Kidney (tissue), 14 donors: Measurements from ENCODE around the gene OLFML2B. TPM values are rescaled to one million over a fixed set of nuclear protein-coding genes. Genes with fewer than 3 reads are reported as not detected.
A peak's percentile ranks its signal among the peaks of the same experiment; 100 is the strongest.
"Not testable (repeated sequence)": the region's sequence is repeated elsewhere in the genome, so short reads cannot be mapped to it uniquely, and the experiment has no call there.

Source experiments
- DNase-seq, 5 donors: peaks; one replicate each; pipeline ENCODE4 v3.0.0-alpha.2; 2013 to 2020
- FAIRE-seq: peaks from 2 replicates; lab custom pipeline; 2012; peaks lifted over from hg19 to GRCh38; lab: Jason Lieb, UNC
- H3K27ac ChIP-seq, 2 donors: one replicate each; pipeline ENCODE4 v1.7.0; 2013; ENCODE audit warnings: low read depth in 2 of 2, low read length in 2 of 2, inconsistent platforms in 1 of 2
- H3K27me3 ChIP-seq: one replicate; pipeline ENCODE4 v1.7.1; 2013; ENCODE audit warnings: low read length, inconsistent platforms; ENCODE audit not compliant: control insufficient read depth, insufficient read depth
- H3K36me3 ChIP-seq, 3 donors: one replicate each; pipeline versions ENCODE4 v1.7.0 to v1.7.1; 2013; ENCODE audit warnings: low read length in 3 of 3, control low read depth in 1 of 3, inconsistent platforms in 1 of 3; ENCODE audit not compliant: insufficient read depth in 3 of 3, control insufficient read depth in 2 of 3
- H3K4me1 ChIP-seq, 3 donors: one replicate each; pipeline versions ENCODE4 v1.7.0 to v1.7.1; 2013; ENCODE audit warnings: low read length in 3 of 3, inconsistent platforms in 1 of 3, low read depth in 1 of 3; ENCODE audit not compliant: control insufficient read depth in 2 of 3, insufficient read depth in 2 of 3
- H3K4me3 ChIP-seq, 3 donors: one replicate each; pipeline versions ENCODE4 v1.7.0 to v1.8.1; 2013; ENCODE audit warnings: low read length in 3 of 3, control low read depth in 1 of 3, inconsistent platforms in 1 of 3
- H3K9ac ChIP-seq, 3 donors: one replicate each; pipeline versions ENCODE4 v1.7.0 to v1.7.1; 2013; ENCODE audit warnings: low read length in 3 of 3, control low read depth in 1 of 3, inconsistent platforms in 1 of 3
- H3K9me3 ChIP-seq, 3 donors: one replicate each; pipeline versions ENCODE4 v1.7.0 to v1.7.1; 2013; ENCODE audit warnings: low read length in 3 of 3, control low read depth in 1 of 3, inconsistent platforms in 1 of 3; ENCODE audit not compliant: control insufficient read depth in 2 of 3, insufficient read depth in 1 of 3
- intact Hi-C: fragments of 100-400 bp; cut with DNase I; formaldehyde crosslinking; loops from one replicate; pipeline ENCODE4 v1.11.1; 2022
- polyA plus RNA-seq: library from polyadenylated mRNA; stranded (reverse); fragments of 350-450 nt; fragmentation: Illumina TruSeq; extraction: RNeasy Lipid Tissue Mini Kit (QIAGEN cat#74804); gene quantifications from one replicate; pipeline ENCODE4 v1.2.3, GENCODE V29; 2014; ENCODE audit warnings: low read depth, low replicate concordance; ENCODE audit not compliant: insufficient read depth
- total RNA-seq: library from RNA; stranded (reverse); fragmentation: NEBNext Ultra II Directional; extraction: Animal tissue kit (Norgen Biotek cat#: 25700); gene quantifications from one replicate; pipeline ENCODE4 v1.2.1, GENCODE V29; 2021
- TF ChIP-seq, protein P1 (sequence below): IDR thresholded peaks from 3 replicates; pipeline ENCODE4 v1.5.1; 2012; ENCODE audit warnings: mild to moderate bottlenecking, moderate library complexity, borderline replicate concordance; ENCODE audit not compliant: insufficient read depth; ENCODE audit errors: extremely low read depth
- donor health status: control.
- donor health status: control.
- donor health status: control.
- donor health status: control.
- donor health status: control.
- donor health status: DM: yes; HTN: yes; CAD: no.
- donor health status: Normal renal cell carcinoma (clear cell type).

OLFML2B gene
- total and polyA plus RNA-seq, 2 donors from 2014 or later, result 2.9 to 6.7 TPM

DNA sequence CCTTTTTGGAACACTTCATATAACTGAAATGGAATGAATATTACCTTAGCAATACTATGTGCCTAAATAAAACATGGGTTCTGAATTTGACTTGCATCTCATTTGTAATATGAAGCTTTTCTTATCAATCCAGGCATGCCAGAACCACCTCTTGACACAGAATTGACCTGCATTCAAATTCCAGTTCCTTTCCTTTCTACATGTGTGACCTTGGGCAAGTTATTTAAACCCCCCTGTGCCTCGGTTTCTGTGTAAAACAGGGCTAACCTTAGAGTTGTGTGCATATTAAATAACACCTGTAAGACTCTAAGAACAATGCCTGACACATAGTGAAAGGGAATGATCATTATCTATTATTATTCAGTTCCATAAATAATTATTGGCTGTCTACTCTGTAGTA, 43.8 kb upstream of the OLFML2B start:
- no peak for DNase-seq

DNA sequence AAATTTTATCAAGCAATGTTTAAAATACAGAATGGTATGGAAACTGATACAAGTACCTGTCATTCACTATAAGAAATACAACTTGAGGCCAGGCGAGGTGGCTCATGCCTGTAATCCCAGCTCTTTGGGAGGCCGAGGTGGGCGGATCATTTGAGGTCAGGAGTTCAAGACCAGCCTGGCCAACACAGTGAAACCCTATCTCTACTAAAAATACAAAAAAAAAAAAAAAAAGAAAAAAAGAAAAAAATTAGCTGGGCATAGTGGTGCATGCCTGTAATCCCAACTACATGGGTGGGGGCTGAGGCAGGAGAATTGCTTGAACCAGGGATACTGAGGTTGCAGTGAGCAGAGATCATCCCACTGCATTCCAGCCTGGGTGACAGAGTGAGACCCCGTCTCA, 43.2 kb upstream of the OLFML2B start:
- H3K4me1 ChIP-seq, DNase-seq, H3K27me3 ChIP-seq, H3K27ac ChIP-seq, H3K9me3 ChIP-seq, intact Hi-C loops, H3K36me3 ChIP-seq, H3K9ac ChIP-seq, FAIRE-seq, H3K4me3 ChIP-seq: not testable (repeated sequence)

More for the DNA sequence above, 43.8 kb upstream of the OLFML2B start:
- Histone ChIP-seq H3K9me3 (no peaks in the 10 kb centered on the region), H3K27ac (no peak overlapping the region), H3K36me3 (no peaks in the 10 kb centered on the region), H3K27me3 (no peaks in the 10 kb centered on the region), H3K4me3 (no peak overlapping the region), H3K9ac (no peak overlapping the region), H3K4me1 (peaks cover 0 to 2% (median 2%) of the 10 kb centered on the region in 3 donors)
- TF ChIP-seq, protein P1, sequence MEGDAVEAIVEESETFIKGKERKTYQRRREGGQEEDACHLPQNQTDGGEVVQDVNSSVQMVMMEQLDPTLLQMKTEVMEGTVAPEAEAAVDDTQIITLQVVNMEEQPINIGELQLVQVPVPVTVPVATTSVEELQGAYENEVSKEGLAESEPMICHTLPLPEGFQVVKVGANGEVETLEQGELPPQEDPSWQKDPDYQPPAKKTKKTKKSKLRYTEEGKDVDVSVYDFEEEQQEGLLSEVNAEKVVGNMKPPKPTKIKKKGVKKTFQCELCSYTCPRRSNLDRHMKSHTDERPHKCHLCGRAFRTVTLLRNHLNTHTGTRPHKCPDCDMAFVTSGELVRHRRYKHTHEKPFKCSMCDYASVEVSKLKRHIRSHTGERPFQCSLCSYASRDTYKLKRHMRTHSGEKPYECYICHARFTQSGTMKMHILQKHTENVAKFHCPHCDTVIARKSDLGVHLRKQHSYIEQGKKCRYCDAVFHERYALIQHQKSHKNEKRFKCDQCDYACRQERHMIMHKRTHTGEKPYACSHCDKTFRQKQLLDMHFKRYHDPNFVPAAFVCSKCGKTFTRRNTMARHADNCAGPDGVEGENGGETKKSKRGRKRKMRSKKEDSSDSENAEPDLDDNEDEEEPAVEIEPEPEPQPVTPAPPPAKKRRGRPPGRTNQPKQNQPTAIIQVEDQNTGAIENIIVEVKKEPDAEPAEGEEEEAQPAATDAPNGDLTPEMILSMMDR, result no peak
- intact Hi-C loops, result no loop called here
- FAIRE-seq, result no peak

DNA sequence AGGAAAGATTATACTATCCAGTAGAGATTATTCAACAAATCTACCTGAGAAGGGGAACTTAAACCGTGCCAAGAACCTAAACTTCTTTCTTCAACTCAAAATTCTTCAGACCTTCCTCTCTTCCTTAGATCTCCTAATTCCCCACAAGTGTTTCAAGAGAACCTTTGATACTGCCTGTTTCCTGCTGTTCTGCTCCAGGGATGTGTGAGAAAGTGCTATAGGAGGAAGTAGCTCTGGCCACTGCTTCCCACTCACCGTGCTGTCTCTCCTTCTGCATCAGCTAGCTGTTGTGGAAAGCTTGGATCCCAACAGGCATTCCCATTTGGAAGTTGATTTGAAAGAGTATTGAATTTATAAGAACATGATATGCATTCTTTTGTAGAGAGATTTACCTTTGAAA, 41.3 kb upstream of the OLFML2B start:
- Histone ChIP-seq H3K9ac (no peak overlapping the region), H3K36me3 (no peaks in the 10 kb centered on the region), H3K27me3 (no peaks in the 10 kb centered on the region), H3K9me3 (no peaks in the 10 kb centered on the region), H3K27ac (no peak overlapping the region), H3K4me3 (no peak overlapping the region), H3K4me1 (peaks cover 0 to 2% (median 0%) of the 10 kb centered on the region in 3 donors)
- intact Hi-C loops, result no loop called here
- TF ChIP-seq, protein P1, result no peak
- no peak for FAIRE-seq
- DNase-seq, result no peak

DNA sequence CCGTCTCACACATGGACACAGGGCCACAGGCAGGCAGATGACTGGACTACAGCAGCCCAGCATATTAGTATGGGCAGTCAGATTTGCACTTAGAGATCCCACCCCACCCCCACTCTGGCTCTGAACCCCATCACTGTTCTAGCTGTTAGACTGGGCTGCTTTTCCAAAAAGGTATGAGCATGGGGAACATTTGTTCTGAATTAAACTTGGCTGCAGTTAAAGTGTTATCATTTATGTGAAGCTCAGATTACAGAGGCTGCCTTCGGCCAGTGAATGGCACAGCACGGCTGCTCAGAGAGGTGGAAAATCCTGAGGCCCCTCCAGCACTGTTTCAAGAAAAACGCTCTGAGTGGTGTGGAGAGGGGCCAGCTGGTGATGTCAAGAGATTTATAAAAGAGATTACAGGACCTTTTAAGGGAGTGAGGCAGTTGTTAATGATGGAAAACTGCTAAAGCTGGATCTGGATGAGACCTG, 38.9 kb upstream of the OLFML2B start:
- no peak overlapping the region for H3K9ac ChIP-seq
- H3K4me3 ChIP-seq, result no peak overlapping the region
- FAIRE-seq (no peak), DNase-seq (peak in 4 of 5 donors; percentile 61 to 80 (median 70))
- H3K4me1 ChIP-seq, result peaks cover 0 to 2% (median 0%) of the 10 kb centered on the region in 3 donors
- no peaks in the 10 kb centered on the region for H3K36me3 ChIP-seq
- H3K27me3 ChIP-seq, result no peaks in the 10 kb centered on the region
- intact Hi-C loops, result no loop called here
- no peaks in the 10 kb centered on the region for H3K9me3 ChIP-seq
- TF ChIP-seq, protein P1, result no peak
- H3K27ac ChIP-seq, result no peak overlapping the region
